ENCODE results near the gene RASEF. TPM values are rescaled to one million over a fixed set of nuclear protein-coding genes. Genes with fewer than 3 reads are reported as not detected.

Gene RASEF
- total RNA-seq, 1 experiment from 2014 or later, result 0.09 TPM

DNA sequence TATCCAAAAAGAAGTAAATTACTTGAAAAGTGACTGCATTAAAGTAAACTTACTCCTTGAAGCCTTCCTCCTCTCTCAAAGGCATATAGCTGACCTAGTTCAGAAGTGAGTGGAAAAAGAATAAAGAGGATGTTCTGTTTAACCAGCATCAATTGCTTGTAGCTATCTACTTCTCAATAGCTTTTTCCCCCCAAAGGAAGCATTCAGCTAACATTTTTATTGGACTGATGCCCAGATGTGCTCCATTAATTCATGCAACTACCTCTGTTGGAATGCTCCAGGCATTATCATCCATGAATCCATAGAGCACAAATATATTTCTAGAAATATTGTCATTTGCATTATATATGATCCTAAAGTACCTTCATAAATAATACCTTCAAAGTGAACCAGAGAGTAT, 132.8 kb downstream of the RASEF start:
- no peaks in the 10 kb centered on the region for H3K9me3 ChIP-seq (ENCODE audit: low read depth, low read length, poor library complexity, severe bottlenecking)
- H3K27me3 ChIP-seq (replicated peaks; ENCODE audit: insufficient read depth, low read depth, low read length, poor library complexity), result peaks cover 4% of the 10 kb centered on the region
- BruUV-seq (replicated peaks), result no TSS peak
- no peaks in the 10 kb centered on the region for H3K36me3 ChIP-seq (ENCODE audit: insufficient read depth, low read length, poor library complexity, severe bottlenecking)
- intact Hi-C loops (cut with micrococcal nuclease; ENCODE audit: unreplicated experiment), result no loop called here
- H3K4me3 ChIP-seq (ENCODE audit: low read depth, low read length, poor library complexity, severe bottlenecking), result no peak overlapping the region
- no peaks in the 10 kb centered on the region for H3K4me1 ChIP-seq (ENCODE audit: insufficient read depth, low read length, poor library complexity, severe bottlenecking)
- no peak for DNase-seq (ENCODE audit: low spot score)
- H3K27ac ChIP-seq (ENCODE audit: low read depth, low read length, poor library complexity, severe bottlenecking), result no peak overlapping the region
- ChIA-PET CTCF (no interaction called here), POLR2A (ENCODE audit: low non-redundant PET) (no interaction called here)
- TF ChIP-seq CTCF (conservative IDR thresholded peaks at IDR 0.05; ENCODE audit: low read depth, low read length) (no peak), EZH2 (IDR thresholded peaks at IDR 0.05; ENCODE audit: borderline replicate concordance, low read depth, low read length, poor library complexity, severe bottlenecking) (no peak)

All from A673 (cell line).